Karpas-422 (cell line): Measurements from ENCODE around the gene CAMK2N2. TPM values are rescaled to one million over a fixed set of nuclear protein-coding genes. Genes with fewer than 3 reads are reported as not detected.

Experiments used
- small RNA-seq: library from RNA; depleted of rRNA; stranded (forward); fragments of <200 nt; gene quantifications from one replicate; pipeline ENCODE3, GENCODE V24; 2014
- total RNA-seq: library from RNA; depleted of rRNA; stranded (reverse); fragments of >200 nt; shearing (Covaris generic); gene quantifications from 2 replicates; pipeline ENCODE4 v1.2.3, GENCODE V29; 2014; ENCODE audit warnings: low replicate concordance; rRNA removed

Gene CAMK2N2
- total RNA-seq, 1 experiment from 2014 or later: 9.5 TPM

Small RNAs within 50 kb of the gene (small RNA-seq; reads per million reads assigned to genes)
- not detected for gene MIR1224

Other genes with a start within 250 kb of the CAMK2N2 start
- 79.9 and 86.5 TPM in 2 replicates for gene ABCC5, start 243.7 kb downstream of the CAMK2N2 start, total RNA-seq
- gene HTR3D, start 229.8 kb downstream of the CAMK2N2 start, total RNA-seq: not detected in 2 replicates
- gene HTR3C, start 208.5 kb downstream of the CAMK2N2 start, total RNA-seq: not detected in 2 replicates
- not detected in 2 replicates for gene HTR3E, start 164.5 kb downstream of the CAMK2N2 start, total RNA-seq
- 59.4 and 68.4 TPM in 2 replicates for gene EIF2B5, start 126.2 kb downstream of the CAMK2N2 start, total RNA-seq
- gene DVL3, start 106.2 kb downstream of the CAMK2N2 start, total RNA-seq: 62.1 and 106 TPM in 2 replicates
- 212 and 265 TPM in 2 replicates for gene AP2M1, start 86.7 kb downstream of the CAMK2N2 start, total RNA-seq
- 61.6 and 62.9 TPM in 2 replicates for gene ABCF3, start 75.4 kb downstream of the CAMK2N2 start, total RNA-seq
- gene VWA5B2, start 32.0 kb downstream of the CAMK2N2 start, total RNA-seq: not detected in 2 replicates
- 80.1 and 108 TPM in 2 replicates for gene ALG3, start 12.6 kb downstream of the CAMK2N2 start, total RNA-seq
- 30.3 and 49.6 TPM in 2 replicates for gene EEF1AKMT4, start 11.9 kb downstream of the CAMK2N2 start, total RNA-seq
- 0.15 TPM in 1 of 2 replicates, not detected in the other for gene ECE2, start 14.5 kb upstream of the CAMK2N2 start, total RNA-seq
- gene PSMD2, start 37.7 kb upstream of the CAMK2N2 start, total RNA-seq: 235 and 301 TPM in 2 replicates
- 177 and 369 TPM in 2 replicates for gene EIF4G1, start 53.1 kb upstream of the CAMK2N2 start, total RNA-seq
- 23.0 and 26.1 TPM in 2 replicates for gene FAM131A, start 76.0 kb upstream of the CAMK2N2 start, total RNA-seq
- 4.4 and 8.8 TPM in 2 replicates for gene CLCN2, start 100.1 kb upstream of the CAMK2N2 start, total RNA-seq
- gene POLR2H, start 100.2 kb upstream of the CAMK2N2 start, total RNA-seq: 165 and 169 TPM in 2 replicates
- gene THPO, start 116.7 kb upstream of the CAMK2N2 start, total RNA-seq: 6.6 and 12.5 TPM in 2 replicates
- 17.7 and 52.9 TPM in 2 replicates for gene CHRD, start 118.5 kb upstream of the CAMK2N2 start, total RNA-seq